HepG2 (cell line): ENCODE data around the gene SFT2D2. TPM values are rescaled to one million over a fixed set of nuclear protein-coding genes. Genes with fewer than 3 reads are reported as not detected.

Experiments
- CBX2 ChIP-seq, 2 experiments: fragments of 200-600 bp in 1 of 2; sonication (generic); formaldehyde crosslinking in 1 of 2; IDR thresholded peaks; 2 replicates each; pipeline versions ENCODE4 v1.7.0 to v1.8.1; 2018 to 2022; ENCODE audit warnings: low read depth in 2 of 2, low read length in 1 of 2, mild to moderate bottlenecking in 1 of 2, missing genetic modification reagents in 1 of 2
- FOXA3 ChIP-seq: IDR thresholded peaks from 2 replicates; pipeline ENCODE4 v1.6.1; 2016; ENCODE audit warnings: missing genetic modification reagents, missing compliant biosample characterization
- HNRNPLL ChIP-seq: fragments of 200-400 bp; formaldehyde crosslinking; IDR thresholded peaks from 2 replicates; pipeline ENCODE4 v1.6.1; 2017; ENCODE audit warnings: mild to moderate bottlenecking, low read depth, low read length; ENCODE audit not compliant: poor library complexity, severe bottlenecking
- IRF1 ChIP-seq: sonication (generic); formaldehyde crosslinking; IDR thresholded peaks from 2 replicates; pipeline ENCODE4 v1.4.0; 2020; ENCODE audit warnings: low read depth, mild to moderate bottlenecking, missing genetic modification reagents
- NCOA5 ChIP-seq: sonication (generic); formaldehyde crosslinking; IDR thresholded peaks from 2 replicates; pipeline ENCODE4 v1.4.0; 2020; ENCODE audit warnings: missing genetic modification reagents
- NFE2 ChIP-seq: sonication (generic); formaldehyde crosslinking; IDR thresholded peaks from 2 replicates; pipeline ENCODE4 v1.4.0; 2020; ENCODE audit warnings: missing genetic modification reagents
- SRSF1 ChIP-seq: fragments of 200-400 bp; formaldehyde crosslinking; optimal IDR thresholded peaks from 2 replicates; pipeline ENCODE3; 2017; ENCODE audit warnings: mild to moderate bottlenecking, low read depth, low read length, moderate library complexity
- TEAD2 ChIP-seq: sonication (generic); formaldehyde crosslinking; IDR thresholded peaks from 2 replicates; pipeline ENCODE4 v1.9.0; 2021; ENCODE audit warnings: missing genetic modification reagents
- TSC22D2 ChIP-seq: sonication (generic); formaldehyde crosslinking; IDR thresholded peaks from 2 replicates; pipeline ENCODE4 v1.5.1; 2020; ENCODE audit warnings: missing genetic modification reagents, mild to moderate bottlenecking, borderline replicate concordance
- ZNF354B ChIP-seq: sonication (generic); formaldehyde crosslinking; IDR thresholded peaks from 2 replicates; pipeline ENCODE4 v1.8.0; 2022; ENCODE audit warnings: mild to moderate bottlenecking, missing genetic modification reagents
- ZNF574 ChIP-seq: sonication (generic); formaldehyde crosslinking; IDR thresholded peaks from 2 replicates; pipeline ENCODE4 v1.4.0; 2020; ENCODE audit warnings: missing genetic modification reagents
- ZSCAN22 ChIP-seq: sonication (generic); formaldehyde crosslinking; IDR thresholded peaks from 2 replicates; pipeline ENCODE4 v1.4.0; 2020; ENCODE audit warnings: mild to moderate bottlenecking, missing genetic modification reagents
- polyA plus RNA-seq, 8 experiments: library from polyadenylated mRNA; depleted of rRNA in 3 of 8; stranded (reverse) in 7 of 8; unstranded in 1 of 8; fragments of >200 nt; fragmentation: Illumina TruSeq in 4 of 8; extraction: Trizol in 4 of 8; gene quantifications; 2 replicates each; pipeline versions ENCODE4 v1.2.1 to v1.2.3, GENCODE V29; 2011 to 2016; ENCODE audit warnings: low read depth in 4 of 8, missing spikeins in 1 of 8, mixed read lengths in 1 of 8; ENCODE audit not compliant: insufficient read depth in 1 of 8
- total RNA-seq, 5 experiments: library from RNA; depleted of rRNA; stranded (reverse); fragments of >200 nt; fragmentation: Illumina TruSeq; extraction: Trizol; gene quantifications; 2 replicates each; pipeline ENCODE4 v1.2.3, GENCODE V29; 2016; ENCODE audit warnings: low read depth in 1 of 5
- TF ChIP-seq, protein P1 (sequence below): sonication (generic); formaldehyde crosslinking; IDR thresholded peaks from 2 replicates; pipeline ENCODE4 v1.5.1; 2020; ENCODE audit warnings: mild to moderate bottlenecking, missing genetic modification reagents, borderline replicate concordance
- TF ChIP-seq, protein P2 (sequence below): sonication (generic); formaldehyde crosslinking; IDR thresholded peaks from 2 replicates; pipeline ENCODE4 v1.8.0; 2022; ENCODE audit warnings: missing genetic modification reagents, low read depth, mild to moderate bottlenecking, borderline replicate concordance
- TF ChIP-seq, protein P3 (sequence below): sonication (generic); formaldehyde crosslinking; IDR thresholded peaks from 2 replicates; pipeline ENCODE4 v1.8.0; 2022; ENCODE audit warnings: missing genetic modification reagents, mild to moderate bottlenecking, moderate library complexity, borderline replicate concordance

The SFT2D2 gene
- total and polyA plus RNA-seq, 2 of the 13 experiments (the other 11 are each of a cell fraction or from before 2014, with no cell fraction given): 10.0 to 28.8 TPM

DNA sequence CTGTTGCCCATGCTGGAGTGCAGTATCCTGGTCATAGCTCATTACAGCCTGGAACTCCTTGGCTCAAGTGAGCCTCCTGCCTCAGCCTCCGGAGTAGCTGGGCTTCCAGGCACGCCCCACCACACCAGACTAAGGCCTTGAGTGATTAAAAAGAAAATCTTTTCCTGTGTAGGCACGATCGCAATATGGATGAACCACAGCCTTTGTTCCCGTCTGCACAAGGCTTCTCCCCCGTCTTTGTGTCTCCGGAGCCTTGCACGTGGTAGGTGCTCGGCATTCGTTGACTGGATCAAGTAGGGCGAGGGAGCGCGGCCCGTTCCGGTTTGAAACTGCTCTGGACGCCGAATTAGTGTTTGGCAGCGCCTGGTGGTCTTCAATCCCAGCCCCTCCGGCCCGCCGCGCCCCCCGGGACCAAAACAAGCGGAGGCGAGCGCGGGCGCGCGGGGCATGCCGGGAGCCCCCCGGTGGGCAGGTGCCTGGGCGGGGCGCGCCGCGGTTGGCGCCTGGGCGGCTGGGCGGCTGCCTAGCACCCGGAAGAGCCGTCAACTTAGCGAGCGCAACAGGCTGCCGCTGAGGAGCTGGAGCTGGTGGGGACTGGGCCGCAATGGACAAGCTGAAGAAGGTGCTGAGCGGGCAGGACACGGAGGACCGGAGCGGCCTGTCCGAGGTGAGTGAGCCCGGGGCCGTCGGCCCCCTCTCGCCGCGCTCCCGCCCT is at the start of gene SFT2D2 (continued):
- TF ChIP-seq ZNF574 (CRISPR knock-in tag): peak; percentile 84
- TF ChIP-seq, protein P1, sequence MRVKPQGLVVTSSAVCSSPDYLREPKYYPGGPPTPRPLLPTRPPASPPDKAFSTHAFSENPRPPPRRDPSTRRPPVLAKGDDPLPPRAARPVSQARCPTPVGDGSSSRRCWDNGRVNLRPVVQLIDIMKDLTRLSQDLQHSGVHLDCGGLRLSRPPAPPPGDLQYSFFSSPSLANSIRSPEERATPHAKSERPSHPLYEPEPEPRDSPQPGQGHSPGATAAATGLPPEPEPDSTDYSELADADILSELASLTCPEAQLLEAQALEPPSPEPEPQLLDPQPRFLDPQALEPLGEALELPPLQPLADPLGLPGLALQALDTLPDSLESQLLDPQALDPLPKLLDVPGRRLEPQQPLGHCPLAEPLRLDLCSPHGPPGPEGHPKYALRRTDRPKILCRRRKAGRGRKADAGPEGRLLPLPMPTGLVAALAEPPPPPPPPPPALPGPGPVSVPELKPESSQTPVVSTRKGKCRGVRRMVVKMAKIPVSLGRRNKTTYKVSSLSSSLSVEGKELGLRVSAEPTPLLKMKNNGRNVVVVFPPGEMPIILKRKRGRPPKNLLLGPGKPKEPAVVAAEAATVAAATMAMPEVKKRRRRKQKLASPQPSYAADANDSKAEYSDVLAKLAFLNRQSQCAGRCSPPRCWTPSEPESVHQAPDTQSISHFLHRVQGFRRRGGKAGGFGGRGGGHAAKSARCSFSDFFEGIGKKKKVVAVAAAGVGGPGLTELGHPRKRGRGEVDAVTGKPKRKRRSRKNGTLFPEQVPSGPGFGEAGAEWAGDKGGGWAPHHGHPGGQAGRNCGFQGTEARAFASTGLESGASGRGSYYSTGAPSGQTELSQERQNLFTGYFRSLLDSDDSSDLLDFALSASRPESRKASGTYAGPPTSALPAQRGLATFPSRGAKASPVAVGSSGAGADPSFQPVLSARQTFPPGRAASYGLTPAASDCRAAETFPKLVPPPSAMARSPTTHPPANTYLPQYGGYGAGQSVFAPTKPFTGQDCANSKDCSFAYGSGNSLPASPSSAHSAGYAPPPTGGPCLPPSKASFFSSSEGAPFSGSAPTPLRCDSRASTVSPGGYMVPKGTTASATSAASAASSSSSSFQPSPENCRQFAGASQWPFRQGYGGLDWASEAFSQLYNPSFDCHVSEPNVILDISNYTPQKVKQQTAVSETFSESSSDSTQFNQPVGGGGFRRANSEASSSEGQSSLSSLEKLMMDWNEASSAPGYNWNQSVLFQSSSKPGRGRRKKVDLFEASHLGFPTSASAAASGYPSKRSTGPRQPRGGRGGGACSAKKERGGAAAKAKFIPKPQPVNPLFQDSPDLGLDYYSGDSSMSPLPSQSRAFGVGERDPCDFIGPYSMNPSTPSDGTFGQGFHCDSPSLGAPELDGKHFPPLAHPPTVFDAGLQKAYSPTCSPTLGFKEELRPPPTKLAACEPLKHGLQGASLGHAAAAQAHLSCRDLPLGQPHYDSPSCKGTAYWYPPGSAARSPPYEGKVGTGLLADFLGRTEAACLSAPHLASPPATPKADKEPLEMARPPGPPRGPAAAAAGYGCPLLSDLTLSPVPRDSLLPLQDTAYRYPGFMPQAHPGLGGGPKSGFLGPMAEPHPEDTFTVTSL: 0 out of 2 replicates have a peak, but pooled peaks have one; percentile 36
- TF ChIP-seq, protein P2, sequence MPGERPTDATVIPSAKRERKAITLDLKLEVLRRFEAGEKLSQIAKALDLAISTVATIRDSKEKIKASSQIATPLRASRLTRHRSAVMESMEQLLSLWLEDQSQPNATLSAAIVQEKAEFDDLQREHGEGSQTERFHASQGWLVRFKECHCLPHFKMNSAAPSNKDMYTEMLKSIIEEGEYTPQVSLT (CRISPR knock-in tag): no peak
- no peak for TF ChIP-seq CBX2 (IDR thresholded peaks at IDR 0.05; ENCODE audit: low read depth, low read length)
- peak; percentile 76; the same call in 1 of the 2 replicates for TF ChIP-seq CBX2 (CRISPR knock-in tag; IDR thresholded peaks at IDR 0.05; ENCODE audit: low read depth)
- 0 out of 2 replicates have a peak, but pooled peaks have one; percentile 8 for TF ChIP-seq NFE2 (CRISPR knock-in tag)
- no peak for TF ChIP-seq NCOA5 (CRISPR knock-in tag)
- TF ChIP-seq TEAD2 (CRISPR knock-in tag): peak; percentile 51; the same call in 1 of the 2 replicates
- TF ChIP-seq IRF1 (CRISPR knock-in tag): 0 out of 2 replicates have a peak, but pooled peaks have one; percentile 51
- TF ChIP-seq TSC22D2: peak; percentile 43; the same call in 1 of the 2 replicates
- peak; percentile 45; the same call in 1 of the 2 replicates for TF ChIP-seq FOXA3 (CRISPR knock-in tag)
- TF ChIP-seq, protein P3, sequence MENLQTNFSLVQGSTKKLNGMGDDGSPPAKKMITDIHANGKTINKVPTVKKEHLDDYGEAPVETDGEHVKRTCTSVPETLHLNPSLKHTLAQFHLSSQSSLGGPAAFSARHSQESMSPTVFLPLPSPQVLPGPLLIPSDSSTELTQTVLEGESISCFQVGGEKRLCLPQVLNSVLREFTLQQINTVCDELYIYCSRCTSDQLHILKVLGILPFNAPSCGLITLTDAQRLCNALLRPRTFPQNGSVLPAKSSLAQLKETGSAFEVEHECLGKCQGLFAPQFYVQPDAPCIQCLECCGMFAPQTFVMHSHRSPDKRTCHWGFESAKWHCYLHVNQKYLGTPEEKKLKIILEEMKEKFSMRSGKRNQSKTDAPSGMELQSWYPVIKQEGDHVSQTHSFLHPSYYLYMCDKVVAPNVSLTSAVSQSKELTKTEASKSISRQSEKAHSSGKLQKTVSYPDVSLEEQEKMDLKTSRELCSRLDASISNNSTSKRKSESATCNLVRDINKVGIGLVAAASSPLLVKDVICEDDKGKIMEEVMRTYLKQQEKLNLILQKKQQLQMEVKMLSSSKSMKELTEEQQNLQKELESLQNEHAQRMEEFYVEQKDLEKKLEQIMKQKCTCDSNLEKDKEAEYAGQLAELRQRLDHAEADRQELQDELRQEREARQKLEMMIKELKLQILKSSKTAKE (CRISPR knock-in tag): peak; percentile 49; the same call in 1 of the 2 replicates
- peak; percentile 64; the same call in 1 of the 2 replicates for TF ChIP-seq ZSCAN22
- TF ChIP-seq ZNF354B (CRISPR knock-in tag): no peak
- TF ChIP-seq HNRNPLL: peak; percentile 61
- no peak for TF ChIP-seq SRSF1
